ENCODE measurements around the gene ARCN1.

DNA sequence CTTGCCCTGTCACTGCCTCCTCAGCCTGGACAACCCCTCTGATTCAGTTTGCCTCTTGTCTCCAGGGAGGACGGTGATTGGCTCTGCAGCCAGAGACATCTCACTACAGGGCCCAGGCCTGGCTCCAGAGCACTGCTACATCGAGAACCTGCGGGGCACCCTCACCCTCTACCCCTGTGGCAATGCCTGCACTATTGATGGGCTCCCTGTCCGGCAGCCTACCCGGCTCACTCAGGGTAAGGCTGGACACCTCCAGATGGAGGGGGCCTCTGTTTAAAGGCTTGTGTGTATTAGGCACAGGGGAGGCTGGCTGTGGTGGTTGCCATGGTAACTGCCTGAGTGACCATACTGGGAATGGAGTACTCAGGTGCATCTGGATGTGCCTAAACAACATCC is 43.8 kb downstream of the ARCN1 start:
- TF ChIP-seq, protein P1, sequence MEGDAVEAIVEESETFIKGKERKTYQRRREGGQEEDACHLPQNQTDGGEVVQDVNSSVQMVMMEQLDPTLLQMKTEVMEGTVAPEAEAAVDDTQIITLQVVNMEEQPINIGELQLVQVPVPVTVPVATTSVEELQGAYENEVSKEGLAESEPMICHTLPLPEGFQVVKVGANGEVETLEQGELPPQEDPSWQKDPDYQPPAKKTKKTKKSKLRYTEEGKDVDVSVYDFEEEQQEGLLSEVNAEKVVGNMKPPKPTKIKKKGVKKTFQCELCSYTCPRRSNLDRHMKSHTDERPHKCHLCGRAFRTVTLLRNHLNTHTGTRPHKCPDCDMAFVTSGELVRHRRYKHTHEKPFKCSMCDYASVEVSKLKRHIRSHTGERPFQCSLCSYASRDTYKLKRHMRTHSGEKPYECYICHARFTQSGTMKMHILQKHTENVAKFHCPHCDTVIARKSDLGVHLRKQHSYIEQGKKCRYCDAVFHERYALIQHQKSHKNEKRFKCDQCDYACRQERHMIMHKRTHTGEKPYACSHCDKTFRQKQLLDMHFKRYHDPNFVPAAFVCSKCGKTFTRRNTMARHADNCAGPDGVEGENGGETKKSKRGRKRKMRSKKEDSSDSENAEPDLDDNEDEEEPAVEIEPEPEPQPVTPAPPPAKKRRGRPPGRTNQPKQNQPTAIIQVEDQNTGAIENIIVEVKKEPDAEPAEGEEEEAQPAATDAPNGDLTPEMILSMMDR (IDR thresholded peaks at IDR 0.05; ENCODE audit: insufficient read depth, low read length) = no peak
- TF ChIP-seq REST (IDR thresholded peaks at IDR 0.05; ENCODE audit: insufficient replicate concordance, low read depth) (no peak), POLR2AphosphoS5 (IDR thresholded peaks at IDR 0.05; ENCODE audit: low read depth) (no peak), GABPA (IDR thresholded peaks at IDR 0.05; ENCODE audit: low read depth) (no peak), SPI1 (IDR thresholded peaks at IDR 0.05; ENCODE audit: borderline replicate concordance, low read depth) (no peak)

Data from HL-60 (cell line).